GM13977 (cell line): Measurements from ENCODE around the gene MUC6.

Experiments used
- DNase-seq: peaks from one replicate; pipeline ENCODE4 v3.0.0; 2012; ENCODE audit warnings: low spot score
- CTCF ChIP-seq: IDR thresholded peaks from 2 replicates; pipeline ENCODE4 v1.5.1; 2012; ENCODE audit warnings: mild to moderate bottlenecking, control low read depth; ENCODE audit not compliant: insufficient read depth; ENCODE audit errors: extremely low read depth, missing control alignments
- in situ Hi-C: fragments of 300-500 bp; cut with MboI; formaldehyde crosslinking; loops from one replicate; pipeline ENCODE4 v1.12.0; 2022; ENCODE audit warnings: low sequenced_read_pairs, low pct_unique_long_range_greater_than_20kb, mixed read lengths, inconsistent platforms; ENCODE audit not compliant: unreplicated experiment

MUC6 gene

GRCh38 chr11:1044160-1044559 is 7.6 kb upstream of the MUC6 start:
- DNase-seq: no peak
- TF ChIP-seq CTCF: no peak
- in situ Hi-C loops: no loop called here

GRCh38 chr11:1043563-1044096 is 7.1 kb upstream of the MUC6 start:
- in situ Hi-C loops: no loop called here

GRCh38 chr11:1042626-1043562 is 6.4 kb upstream of the MUC6 start:
- no peak for TF ChIP-seq CTCF
- DNase-seq: no peak
- in situ Hi-C loops: no loop called here

More at GRCh38 chr11:1043563-1044096, 7.1 kb upstream of the MUC6 start:
- no peak for TF ChIP-seq CTCF
- no peak for DNase-seq

GRCh38 chr11:1041936-1042608 is 5.6 kb upstream of the MUC6 start:
- no peak for TF ChIP-seq CTCF
- no peak for DNase-seq
- in situ Hi-C loops: no loop called here

GRCh38 chr11:1041471-1041870 is 5.0 kb upstream of the MUC6 start:
- DNase-seq: no peak
- no peak for TF ChIP-seq CTCF
- in situ Hi-C loops: no loop called here

GRCh38 chr11:1041149-1041467 is 4.6 kb upstream of the MUC6 start:
- no peak for DNase-seq
- TF ChIP-seq CTCF: no peak
- in situ Hi-C loops: no loop called here
